GM19395 (cell line): ENCODE measurements around the gene EZH1.
"Not testable (repeated sequence)": the region's sequence is repeated elsewhere in the genome, so short reads cannot be mapped to it uniquely, and the experiment has no call there.

ENCODE experiments used
- ATAC-seq: cut with Tn5 transposase; IDR thresholded peaks from one replicate; pipeline ENCODE4 v1.9.1; 2021; ENCODE audit warnings: mild to moderate bottlenecking, moderate library complexity; ENCODE audit not compliant: unreplicated experiment

Gene EZH1

DNA sequence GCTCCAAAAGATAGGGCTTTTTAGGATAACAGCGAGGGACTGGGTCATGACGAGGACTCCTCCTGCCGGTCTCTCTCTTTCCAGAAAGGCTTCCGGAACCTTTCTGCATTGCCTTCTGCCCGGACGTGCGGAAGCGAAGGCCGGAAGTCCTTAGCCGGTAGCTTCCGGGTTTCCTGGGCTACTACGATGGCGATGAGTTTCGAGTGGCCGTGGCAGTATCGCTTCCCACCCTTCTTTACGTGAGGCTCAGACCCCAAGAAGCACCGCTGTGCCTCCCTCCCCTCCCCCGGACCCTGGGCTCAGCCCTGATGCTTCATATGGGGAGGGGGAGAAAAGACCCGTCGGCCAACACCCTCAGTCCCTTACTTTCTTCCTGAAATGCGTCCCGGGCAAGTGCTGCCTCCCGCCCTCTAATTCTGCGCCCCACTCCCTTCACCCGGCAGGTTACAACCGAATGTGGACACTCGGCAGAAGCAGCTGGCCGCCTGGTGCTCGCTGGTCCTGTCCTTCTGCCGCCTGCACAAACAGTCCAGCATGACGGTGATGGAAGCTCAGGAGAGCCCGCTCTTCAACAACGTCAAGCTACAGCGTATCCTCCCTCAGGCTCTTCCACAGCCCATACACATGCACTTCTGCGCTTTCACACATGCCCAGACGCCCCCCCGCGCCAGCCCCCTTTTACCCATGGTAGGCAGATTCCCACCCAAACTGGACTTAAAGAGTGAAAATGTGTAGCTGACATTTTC is 28.6 kb upstream of the EZH1 start, which contains the start of gene VPS25:
VPS25 (plus strand) TSS at position 160 of the 746 bp plus-strand sequence; CDS start at position 187, 27 bp downstream.
- peak; percentile 76 for ATAC-seq

- ATAC-seq = no peak
Observed at GRCh38 chr17:42772945-42773289, 28.1 kb upstream of the EZH1 start.

DNA sequence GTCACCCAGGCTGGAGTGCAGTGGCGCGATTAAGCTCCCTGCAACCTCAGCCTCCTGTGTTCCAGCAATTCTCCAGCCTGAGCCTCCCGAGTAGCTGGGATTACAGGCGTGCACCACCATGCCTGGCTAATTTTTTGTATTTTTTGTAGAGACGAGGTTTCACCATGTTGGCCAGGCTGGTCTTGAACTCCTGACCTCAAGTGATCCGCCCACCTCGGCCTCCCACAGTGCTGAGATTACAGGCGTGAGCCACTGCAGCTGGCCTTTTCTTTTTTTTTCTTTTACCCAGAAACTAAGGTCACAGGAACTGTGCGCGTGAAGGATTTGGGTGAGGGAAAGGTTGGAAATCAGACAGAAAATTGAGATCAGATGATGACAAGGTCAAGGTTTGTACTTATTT is 25.1 kb upstream of the EZH1 start:
- ATAC-seq = not testable (repeated sequence)

DNA sequence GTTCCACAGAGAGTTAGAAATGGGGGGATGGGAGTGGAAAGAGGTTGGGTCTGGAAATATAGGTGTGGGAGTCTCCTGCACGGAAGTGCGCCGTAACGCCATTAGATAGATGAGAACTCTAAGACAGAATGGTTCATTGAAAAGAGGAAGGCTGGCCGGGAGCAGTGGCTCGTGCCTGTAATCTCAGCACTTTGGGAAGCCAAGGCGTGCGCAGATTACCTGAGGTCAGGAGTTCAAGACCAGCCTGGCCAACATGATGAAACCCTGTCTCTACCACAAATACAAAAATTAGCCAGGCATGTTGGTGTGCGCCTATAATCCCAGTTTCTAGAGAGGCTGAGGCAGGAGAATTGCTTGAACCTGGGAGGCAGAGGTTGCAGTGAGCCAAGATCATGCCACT is 23.2 kb upstream of the EZH1 start:
- ATAC-seq = not testable (repeated sequence)

- no peak for ATAC-seq
Observed at GRCh38 chr17:42767512-42767911, 22.7 kb upstream of the EZH1 start.

- ATAC-seq = no peak
Observed at GRCh38 chr17:42766124-42766523, 21.3 kb upstream of the EZH1 start.

- no peak for ATAC-seq
Observed at GRCh38 chr17:42761638-42762037, 16.8 kb upstream of the EZH1 start.

DNA sequence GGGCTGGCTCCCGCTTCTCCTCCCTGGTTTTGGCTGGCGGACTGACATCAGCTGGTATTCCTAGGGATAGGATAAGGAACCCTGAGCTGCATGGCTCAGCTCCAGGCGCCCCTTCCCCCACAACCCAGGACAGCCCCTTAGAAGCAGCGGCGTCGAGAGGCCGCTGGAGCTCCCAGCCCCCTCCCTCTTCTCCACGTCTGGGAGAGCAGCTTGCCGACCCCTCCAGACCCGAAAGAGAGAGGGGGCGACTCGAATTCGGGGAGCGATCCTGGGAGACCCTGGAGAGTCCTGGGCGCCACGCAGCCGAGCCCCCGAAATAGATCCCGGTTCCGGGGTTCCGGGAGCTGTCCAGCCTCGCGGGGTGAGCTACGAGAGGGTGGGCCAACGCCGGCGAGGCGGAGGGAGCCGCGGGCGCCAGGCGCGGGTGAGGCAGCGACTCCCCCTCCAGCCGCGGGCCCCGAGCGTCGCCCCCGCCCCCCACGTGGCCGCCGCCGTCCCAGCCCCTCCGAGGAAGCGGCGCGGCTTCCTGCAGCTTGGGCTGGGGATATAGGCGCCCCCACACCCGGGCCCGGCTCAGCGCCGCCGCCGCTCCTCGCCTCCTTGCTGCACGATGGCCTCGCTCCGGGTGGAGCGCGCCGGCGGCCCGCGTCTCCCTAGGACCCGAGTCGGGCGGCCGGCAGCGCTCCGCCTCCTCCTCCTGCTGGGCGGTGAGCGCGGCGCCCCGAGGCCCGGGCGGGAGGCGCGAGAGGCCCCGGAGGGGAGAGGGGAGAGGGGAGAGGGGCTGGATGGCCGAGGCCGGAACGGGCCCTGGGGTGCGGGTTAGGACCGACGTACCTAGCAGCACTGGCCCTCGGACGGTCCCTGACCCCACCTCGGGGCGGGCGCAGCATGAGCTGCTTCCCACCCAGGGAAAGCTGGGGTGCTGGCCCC is 16.1 kb upstream of the EZH1 start, which contains the start of gene RAMP2:
RAMP2 (plus strand) TSS at position 576 of the 930 bp plus-strand sequence; CDS start at position 611, 35 bp downstream.
- ATAC-seq = no peak

DNA sequence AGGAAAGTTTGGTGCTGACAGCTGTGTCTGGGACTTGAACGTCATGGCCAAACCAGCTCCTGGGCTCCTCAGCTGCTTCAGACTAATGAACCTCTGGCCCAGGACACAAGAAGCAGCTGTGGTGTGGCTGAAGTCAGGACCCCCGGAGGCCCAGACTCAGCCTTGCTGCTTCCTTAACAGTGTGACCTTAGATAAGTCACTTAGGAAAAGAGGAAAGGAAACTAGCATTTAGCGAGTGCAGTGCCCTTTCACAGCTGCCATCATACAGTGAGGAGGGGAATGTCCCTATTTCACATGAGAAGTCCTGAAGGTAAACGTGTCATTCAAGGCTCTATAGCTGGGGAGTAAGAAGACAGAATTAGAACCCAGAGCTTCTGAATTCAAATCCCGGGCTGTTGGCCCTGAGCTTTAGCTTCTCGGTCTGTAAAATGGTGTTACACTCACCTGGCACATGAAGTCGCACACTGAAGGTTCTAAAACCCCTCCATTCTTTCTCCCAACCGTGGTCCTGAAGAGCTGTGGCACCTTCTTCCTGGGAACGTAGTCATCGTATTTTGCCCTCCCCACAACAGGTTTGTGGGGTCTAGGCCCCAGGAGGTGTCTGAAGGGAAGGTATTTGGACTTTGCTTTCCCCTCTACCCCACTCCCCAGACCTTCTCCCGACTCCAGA is 15.3 kb upstream of the EZH1 start:
- ATAC-seq = no peak

DNA sequence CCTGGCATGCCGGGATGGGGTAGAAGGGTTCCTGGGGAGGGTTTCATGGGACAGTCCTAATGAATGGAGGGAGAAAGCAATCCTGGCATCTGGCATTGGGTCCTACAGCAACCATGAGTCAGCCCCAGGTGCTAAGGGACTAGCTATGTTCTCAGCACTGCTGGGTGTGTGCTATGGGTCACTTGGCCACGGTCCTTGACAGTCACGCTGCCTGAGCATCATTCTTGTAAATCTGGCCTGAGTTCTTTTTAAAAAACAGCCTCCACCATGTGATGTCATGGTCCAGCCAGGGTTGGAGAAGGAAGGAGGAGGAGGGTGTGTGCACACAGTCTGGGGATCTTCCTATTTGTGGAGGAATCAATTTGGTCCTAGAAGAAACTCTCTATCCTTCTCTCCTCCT is 9.9 kb upstream of the EZH1 start:
- no peak for ATAC-seq

DNA sequence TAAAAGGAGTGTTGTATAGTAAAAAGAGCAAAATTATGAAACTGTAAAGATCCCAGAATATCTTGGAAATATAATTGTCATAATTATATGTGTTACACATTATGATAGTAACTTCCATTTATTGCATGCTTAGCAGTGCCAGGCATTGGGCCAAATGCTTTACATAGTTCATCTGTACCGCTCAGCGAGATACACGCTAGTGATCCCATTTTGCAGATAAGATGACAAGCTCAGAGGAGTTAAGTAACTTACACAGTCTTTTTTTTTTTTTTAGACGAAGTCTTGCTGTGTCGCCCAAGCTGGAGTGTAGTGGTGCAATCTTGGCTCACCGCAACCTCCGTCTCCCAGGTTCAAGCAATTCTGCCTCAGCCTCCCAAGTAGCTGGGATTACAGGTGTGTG is 6.8 kb upstream of the EZH1 start:
- ATAC-seq = no peak

- no peak for ATAC-seq
Observed at GRCh38 chr17:42750739-42751344, 6.0 kb upstream of the EZH1 start.

GRCh38 chr17:42748908-42749798 is 4.3 kb upstream of the EZH1 start:
- no peak for ATAC-seq

DNA sequence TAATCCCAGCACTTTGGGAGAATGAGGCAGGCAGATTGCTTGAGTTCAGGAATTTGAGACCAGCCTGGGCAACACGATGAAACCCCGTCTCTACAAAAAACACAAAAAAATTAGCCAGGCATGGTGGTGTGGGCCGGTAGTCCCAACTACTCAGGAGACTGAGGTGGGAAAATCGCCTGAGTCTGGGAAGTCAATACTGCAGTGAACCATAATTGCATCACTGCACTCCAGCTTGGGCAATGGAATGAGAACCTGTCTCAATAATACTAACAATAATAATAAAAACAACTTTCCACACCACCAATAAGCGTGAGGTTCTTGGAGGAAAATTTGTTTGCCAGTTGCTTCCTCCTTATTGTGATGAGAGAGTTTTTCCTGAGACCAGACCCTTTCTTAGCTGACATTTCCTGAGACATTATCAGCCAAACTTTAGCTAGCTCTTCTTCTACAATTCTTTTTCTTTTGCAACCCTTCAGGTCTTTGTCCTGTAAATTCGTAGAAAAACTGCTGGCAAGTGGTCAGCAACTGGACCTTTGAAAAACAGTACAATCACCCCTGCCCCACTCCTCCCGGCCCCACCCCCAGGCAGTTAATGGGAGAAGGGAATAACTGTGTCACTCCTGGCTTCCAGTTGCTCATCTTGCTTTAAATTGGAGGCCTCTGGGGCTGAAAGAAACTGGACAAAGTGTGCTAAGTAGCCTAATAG is 3.5 kb upstream of the EZH1 start:
- ATAC-seq = no peak

DNA sequence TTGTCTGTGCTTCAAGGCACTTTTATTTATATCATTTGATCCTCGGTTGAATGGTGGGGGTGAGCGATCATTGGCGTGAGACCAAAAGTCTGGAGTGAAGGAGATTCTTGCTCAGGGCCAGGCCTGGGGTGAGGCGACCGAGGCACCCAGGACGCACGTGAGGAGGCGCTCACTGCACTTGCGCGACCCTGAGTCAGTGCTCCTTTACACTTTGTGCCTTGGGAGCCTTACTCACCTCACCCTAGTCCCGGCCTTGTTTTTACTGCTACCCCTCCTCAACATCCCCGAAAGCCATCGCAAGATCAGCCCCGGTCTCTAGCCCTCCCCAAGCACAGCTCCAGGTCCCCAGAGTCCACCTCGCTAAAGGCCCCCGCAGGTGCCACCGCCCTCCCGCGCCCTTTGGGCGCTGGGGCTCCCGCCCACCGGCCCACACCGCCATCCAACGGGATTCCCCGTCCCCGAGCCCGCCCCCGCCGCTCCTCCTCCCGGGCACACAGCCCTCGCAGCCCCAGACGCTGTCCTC is 496 bp downstream of the EZH1 start:
- peak; percentile 63 for ATAC-seq

DNA sequence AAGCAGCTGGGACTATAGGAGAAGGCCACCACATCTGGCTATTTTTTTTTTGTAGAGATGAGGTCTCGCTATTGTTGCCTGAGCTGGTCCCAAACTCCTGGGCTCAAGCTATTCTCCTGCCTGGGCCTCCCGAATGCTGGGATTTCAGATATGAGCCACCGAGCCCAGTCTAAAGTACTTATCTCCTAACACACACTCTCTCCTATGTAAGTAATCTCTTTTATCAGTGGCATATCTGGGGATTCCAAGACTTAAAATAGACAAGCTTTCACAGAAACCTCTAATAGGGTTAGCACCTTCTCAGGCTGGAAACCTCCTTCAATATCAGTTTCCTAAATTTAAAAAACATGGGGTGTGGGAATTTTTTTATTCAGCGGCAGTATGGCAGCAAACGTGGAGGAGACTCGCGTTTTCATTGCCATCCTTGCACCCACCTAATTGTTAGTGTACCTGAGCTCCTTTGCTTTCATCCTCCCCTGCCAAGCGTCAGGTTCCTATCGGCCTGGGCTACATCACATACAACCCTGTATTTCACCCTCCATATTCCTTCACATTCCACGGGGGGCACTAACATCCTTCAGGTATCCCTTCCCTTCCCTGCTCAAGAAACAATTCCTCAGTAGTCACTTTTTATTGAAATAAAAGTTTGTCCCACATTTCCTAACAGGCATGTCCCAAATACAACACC is 1.1 kb downstream of the EZH1 start:
- no peak for ATAC-seq

GRCh38 chr17:42742916-42743315 is 1.9 kb downstream of the EZH1 start:
- ATAC-seq = not testable (repeated sequence)

GRCh38 chr17:42740699-42741098 is 4.1 kb downstream of the EZH1 start:
- ATAC-seq = no peak
